Stimulated activated CD4-positive, alpha-beta T cell treated with anti-CD3 and anti-CD28 coated beads, Interleukin-2, amount 100 ng/mL, for 48 hours (primary cell): ENCODE results near the gene ZNF765.
"Not testable (repeated sequence)": the region's sequence is repeated elsewhere in the genome, so short reads cannot be mapped to it uniquely, and the experiment has no call there.

Experiments used
- DNase-seq, 2 donors: peaks; one replicate each; pipeline ENCODE4 v3.0.0-alpha.2; 2020

ZNF765 gene

DNA sequence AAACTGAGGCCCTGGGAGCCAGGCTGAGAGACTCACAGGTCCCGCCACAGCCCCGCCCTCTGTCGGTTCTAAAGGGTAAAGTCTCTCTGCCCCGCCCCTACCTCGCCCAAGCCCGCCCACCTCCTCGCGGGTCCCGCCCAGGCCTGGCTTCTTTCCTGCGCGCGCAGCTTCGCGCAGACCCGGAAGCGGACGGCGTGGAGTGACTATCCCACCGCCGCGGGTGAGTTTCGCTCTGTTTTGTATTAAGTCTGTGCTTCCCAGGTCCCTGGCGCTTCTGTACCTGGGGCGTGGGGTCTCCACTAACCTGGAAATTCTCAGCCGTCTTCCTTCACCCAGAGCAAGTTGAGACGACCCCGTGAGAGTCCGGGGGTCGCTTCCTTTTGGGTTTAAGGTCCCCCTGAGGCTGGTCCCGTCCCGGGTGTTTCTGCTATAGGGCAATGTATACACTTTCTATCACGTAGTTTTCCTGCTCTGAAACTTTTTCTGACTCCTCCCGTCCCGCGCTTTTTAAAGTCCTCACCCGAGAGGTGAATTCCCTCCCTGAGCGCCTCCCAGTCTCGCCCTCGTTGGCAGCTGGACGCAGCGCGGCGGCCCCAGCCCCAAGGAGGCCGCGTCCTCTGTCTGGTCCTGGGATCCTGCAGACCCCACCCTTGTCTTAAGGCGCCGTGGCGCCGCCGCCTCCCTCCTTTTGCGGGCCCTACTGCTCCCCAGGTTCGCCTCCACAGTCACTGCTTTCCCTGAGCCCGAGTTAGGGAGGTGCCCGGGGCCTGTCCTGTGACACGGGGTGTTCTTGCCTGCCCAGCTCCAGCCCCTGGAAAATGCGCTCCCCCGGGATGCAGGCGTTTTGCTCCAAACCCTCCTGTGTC lies at the start of gene ZNF765:
ZNF765 (plus strand) TSS at position 176 of the 866 bp plus-strand sequence. CDS start 2,867 bp downstream, outside the sequence.
- peak; percentile 95 to 98 for DNase-seq

DNA sequence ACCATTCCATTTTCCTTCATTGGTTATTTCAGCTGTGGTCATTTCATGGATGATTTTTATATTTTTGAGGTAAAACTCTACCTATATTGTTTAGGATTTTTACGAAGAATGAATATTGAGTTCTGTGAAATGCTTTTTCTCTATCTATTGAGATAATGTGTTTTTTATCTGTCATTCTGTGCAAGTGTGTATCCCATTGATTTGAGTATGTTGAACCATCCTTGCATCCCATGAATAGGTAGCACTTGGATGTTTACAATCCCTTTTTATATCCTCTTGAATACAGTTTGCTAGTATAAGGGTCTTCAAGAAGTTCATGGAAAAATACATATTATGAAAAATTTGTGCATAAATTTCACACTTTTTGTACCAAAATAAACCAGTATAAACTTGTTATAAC lies 39.2 kb upstream of the ZNF765 start:
- no peak for DNase-seq

DNA sequence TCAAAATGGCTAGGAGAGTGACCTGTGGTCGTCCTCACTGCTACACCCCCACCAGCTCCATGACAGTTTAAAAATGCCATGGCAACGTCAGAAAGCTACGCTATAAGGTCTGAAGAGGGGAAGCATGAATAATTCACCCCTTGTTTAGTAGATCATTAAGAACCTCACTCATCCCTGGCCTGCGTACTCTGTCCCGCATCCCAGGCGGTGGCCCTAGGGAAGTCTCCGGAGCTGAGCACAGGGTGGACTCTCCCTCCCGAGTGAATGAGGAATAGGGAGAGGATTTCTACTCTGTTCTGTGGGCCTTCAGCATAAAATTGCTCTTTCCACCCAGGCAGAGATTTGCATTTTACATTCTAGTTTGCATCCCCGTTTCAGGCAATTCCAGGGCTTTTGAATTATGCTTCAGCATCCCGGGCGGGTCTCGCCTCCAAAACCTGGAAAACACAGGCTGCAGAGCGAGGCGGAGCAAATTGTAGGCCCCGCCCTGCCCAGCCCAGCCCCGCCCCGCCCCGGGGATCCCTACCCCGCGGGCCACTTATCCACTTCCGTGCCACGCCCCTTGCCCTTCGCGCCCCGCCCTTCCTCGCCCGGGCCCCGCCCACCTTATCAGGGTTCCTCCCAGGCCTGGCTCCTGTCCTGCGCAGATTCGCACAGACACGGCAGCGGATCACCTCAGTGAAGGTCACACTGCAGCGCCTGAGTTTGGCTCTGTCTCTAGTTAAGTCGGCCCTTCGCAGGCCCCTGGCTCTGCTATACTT lies 36.9 kb upstream of the ZNF765 start:
- no peak for DNase-seq

- not testable (repeated sequence) for DNase-seq
These were observed 34.9 kb upstream of the ZNF765 start for GRCh38 chr19:53360056-53360455.

- DNase-seq, result peak; percentile 94 to 95
These were observed 29.6 kb upstream of the ZNF765 start, which contains the start of gene ZNF525 for GRCh38 chr19:53365134-53365898. ZNF525 (plus strand) TSS chr19:53365705; CDS start chr19:53372282, 6,577 bp downstream.

DNA sequence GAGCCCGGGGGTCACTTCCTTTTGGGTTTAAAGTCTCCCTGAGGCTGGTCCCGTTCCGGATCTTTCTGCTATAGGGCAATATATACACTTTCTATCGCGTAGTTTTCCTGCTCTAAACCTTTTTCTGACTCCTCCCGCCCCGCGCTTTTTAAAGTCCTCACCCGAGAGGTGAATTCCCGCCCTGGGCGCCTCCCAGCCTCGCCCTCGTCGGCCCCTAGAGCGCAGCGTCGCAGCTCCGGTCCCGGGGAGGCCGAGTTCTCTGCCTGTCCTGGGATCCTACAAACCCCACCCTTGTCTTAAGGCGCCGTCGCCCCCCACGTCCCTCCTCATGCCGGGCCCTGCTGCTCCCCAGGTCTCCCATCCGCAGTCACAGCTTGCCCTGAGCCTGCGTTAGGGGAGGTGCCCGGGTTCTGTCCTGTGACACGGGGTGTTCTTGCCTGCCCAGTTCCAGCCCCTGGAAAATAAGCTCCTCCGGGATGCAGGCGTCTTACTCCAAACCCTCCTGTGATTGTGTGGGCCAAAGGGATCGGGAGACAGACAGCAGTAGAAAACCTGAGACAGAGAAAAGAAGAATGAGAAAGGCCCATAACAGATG lies 29.0 kb upstream of the ZNF765 start:
- DNase-seq, result peak; percentile 22 to 36

DNA sequence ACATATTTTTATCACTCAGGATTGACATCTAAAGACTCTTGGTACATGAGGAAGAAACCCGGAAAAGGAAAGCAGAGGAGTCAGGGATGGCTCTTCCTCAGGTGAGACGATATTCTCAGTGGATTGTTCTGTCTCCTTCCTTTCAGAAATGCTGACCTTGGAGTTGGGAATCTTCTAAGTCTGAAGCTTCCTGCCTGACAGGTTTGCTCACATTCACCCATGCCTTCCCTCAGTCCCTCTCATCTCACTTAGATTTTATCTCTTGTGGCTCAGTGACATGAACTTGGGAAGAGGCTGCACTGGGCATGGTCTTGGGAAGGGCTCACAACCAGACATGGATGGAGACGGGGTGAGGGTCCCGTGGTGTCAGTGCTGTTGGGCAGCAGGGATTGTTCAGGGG lies 22.8 kb upstream of the ZNF765 start:
- DNase-seq, result no peak

- no peak for DNase-seq
These were observed 20.7 kb upstream of the ZNF765 start for GRCh38 chr19:53374288-53374687.

GRCh38 chr19:53374743-53375142 lies 20.2 kb upstream of the ZNF765 start:
- DNase-seq, result no peak

DNA sequence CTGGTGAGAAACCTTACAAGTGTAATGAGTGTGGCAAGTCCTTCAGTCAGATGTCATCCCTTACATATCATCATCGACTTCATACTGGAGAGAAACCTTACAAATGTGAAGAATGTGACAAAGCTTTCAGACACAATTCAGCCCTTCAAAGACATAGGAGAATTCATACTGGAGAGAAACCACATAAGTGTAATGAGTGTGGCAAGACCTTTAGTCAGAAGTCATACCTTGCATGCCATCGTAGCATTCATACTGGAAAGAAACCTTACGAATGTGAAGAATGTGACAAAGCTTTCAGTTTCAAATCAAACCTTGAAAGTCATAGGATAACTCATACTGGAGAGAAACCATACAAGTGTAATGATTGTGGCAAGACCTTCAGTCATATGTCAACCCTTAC lies 13.6 kb upstream of the ZNF765 start:
- DNase-seq, result no peak

- DNase-seq, result no peak
These were observed 6.8 kb upstream of the ZNF765 start for GRCh38 chr19:53388168-53388567.

- DNase-seq, result no peak
These were observed 6.0 kb upstream of the ZNF765 start for GRCh38 chr19:53388904-53389303.

DNA sequence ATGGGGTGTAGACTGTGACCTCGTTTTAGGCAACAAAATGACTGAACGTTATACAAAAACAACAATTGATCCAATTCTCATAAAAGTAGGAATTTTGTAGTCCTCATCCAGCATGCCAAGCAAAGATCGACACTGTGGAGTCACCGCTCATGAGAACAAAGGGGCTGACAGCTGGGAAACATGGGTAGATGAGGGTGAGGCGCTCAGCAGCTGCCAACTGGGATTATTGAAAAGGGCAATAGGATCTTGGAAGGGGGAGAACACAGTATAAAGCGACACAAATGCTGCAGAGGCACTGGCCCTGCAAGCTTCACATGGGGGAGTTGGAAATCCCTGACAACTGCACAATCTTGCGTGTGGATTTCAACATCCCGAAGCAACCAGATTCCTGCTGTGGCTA lies 5.4 kb upstream of the ZNF765 start:
- DNase-seq, result no peak

- no peak for DNase-seq
These were observed 5.0 kb upstream of the ZNF765 start for GRCh38 chr19:53389978-53390377.

GRCh38 chr19:53394522-53394973 lies 401 bp upstream of the ZNF765 start:
- DNase-seq, result no peak

GRCh38 chr19:53395840-53396524 lies 1.0 kb downstream of the ZNF765 start:
- not testable (repeated sequence) for DNase-seq

- no peak for DNase-seq
These were observed 1.5 kb downstream of the ZNF765 start for GRCh38 chr19:53396525-53396868.

DNA sequence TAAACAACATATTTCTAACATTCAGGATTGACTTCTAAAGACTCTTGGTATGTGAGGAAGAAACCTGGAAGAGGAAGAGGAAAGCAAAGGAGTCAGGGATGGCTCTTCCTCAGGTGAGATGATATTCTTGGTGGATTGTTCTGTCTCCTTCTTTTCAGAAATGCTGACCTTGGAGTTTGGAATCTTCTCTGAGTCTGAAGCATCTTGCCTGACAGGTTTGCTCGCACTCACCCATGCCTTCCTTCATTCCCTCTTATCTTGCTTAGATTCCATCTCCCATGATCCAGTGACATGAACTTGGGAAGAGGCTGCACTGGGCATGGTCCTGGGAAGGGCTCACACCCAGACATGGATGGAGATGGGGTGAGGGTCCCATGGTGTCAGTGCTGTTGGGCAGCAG lies 3.0 kb downstream of the ZNF765 start:
- not testable (repeated sequence) for DNase-seq

DNA sequence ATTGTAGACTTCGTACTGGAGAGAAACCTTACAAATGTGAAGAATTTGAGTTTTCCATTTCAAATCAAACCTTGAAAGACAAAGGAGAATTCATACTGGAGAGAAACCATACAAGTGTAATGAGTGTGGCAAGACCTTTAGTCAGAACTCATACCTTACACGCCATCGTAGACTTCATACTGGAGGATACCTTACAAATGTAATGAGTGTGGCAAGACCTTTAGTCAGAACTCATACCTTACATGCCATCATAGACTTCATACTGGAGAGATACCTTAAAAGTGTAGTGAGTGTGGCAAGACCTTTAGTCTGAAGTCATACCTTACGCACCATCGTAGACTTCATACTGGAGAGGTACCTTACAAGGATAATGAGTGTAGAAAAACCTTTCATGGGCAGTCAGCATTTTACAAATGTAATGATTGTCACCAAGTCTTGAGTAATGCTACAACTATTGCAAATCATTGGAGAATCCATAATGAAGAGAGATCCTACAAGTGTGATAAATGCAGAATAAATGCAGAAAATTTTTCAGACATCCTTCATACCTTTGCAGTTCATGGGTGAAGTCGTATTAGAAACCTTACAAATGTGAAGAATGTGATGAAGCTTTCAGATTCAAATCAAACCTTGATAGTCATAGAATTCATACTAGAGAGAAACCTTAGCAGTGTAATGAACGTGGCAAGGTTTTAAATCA lies 14.7 kb downstream of the ZNF765 start:
- DNase-seq, result no peak

DNA sequence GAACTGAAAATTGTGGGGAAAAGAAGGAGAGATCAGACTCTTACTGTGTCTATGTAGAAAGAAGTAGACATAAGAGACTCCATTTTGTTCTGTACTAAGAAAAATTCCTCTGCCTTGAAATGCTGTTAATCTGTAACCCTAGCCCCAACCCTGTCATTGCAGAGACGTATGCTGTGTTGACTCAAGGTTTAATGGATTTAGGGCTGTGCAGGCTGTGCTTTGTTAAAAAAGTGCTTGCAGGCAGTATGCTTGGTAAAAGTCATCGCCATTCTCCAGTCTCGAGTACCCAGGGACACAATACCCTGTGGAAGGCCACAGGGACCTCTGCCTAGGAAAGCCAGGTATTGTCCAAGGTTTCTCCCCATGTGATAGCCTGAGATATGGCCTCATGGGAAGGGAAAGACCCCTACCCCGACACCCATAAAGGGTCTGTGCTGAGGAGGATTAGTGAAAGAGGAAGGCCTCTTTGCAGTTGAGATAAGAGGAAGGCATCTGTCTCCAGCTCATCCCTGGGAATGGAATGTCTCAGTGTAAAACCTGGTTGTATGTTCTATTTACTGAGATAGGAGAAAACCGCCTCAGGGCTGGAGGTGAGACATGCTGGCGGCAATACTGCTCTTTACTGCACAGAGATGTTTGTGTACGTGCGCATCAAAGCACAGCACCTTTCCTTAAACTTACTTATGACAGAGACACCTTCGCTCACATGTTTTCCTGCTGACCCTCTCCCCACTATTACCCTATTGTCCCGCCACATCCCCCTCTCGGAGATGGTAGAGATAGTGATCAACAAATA lies 25.8 kb downstream of the ZNF765 start:
- not testable (repeated sequence) for DNase-seq

DNA sequence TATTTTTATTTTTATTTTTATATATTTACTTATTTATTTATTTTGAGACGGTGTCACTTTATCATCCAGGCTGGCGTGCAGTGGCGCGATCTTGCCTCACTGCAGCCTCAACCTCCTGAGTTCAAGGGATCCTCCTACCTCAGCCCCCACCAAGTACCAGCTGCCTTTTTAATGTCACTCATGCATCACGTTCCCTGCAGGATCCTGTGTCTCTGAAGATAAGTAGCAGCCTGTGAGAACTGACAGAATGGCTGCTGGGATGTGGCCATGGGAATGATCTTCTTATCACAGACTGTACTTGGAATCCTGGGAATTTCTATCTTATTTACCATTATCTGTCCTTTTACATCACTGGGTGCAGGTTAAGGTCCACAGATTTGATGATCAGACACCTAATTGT lies 27.6 kb downstream of the ZNF765 start:
- no peak for DNase-seq
